HepG2 (cell line): ENCODE results near the gene SOST. TPM values are rescaled to one million over a fixed set of nuclear protein-coding genes. Genes with fewer than 3 reads are reported as not detected.
A peak's percentile ranks its signal among the peaks of the same experiment; 100 is the strongest.

Experiments
- ERF ChIP-seq: IDR thresholded peaks from 2 replicates; pipeline ENCODE4 v1.6.1; 2018; ENCODE audit warnings: missing biosample characterization, missing genetic modification reagents
- ETV5 ChIP-seq: IDR thresholded peaks from 2 replicates; pipeline ENCODE4 v1.6.1; 2018; ENCODE audit warnings: missing biosample characterization, missing genetic modification reagents, inconsistent platforms, borderline replicate concordance
- GPN1 ChIP-seq: sonication (generic); formaldehyde crosslinking; IDR thresholded peaks from 2 replicates; pipeline ENCODE4 v1.5.1; 2020; ENCODE audit warnings: missing genetic modification reagents, borderline replicate concordance
- HNRNPUL1 ChIP-seq: fragments of 200-400 bp; formaldehyde crosslinking; IDR thresholded peaks from 2 replicates; pipeline ENCODE4 v1.6.1; 2017; ENCODE audit warnings: low read depth, mild to moderate bottlenecking, low read length, moderate library complexity
- KDM6A ChIP-seq: IDR thresholded peaks from 2 replicates; pipeline ENCODE4 v1.6.1; 2016; ENCODE audit warnings: low read depth
- KLF16 ChIP-seq, 2 experiments: sonication (generic) in 1 of 2; formaldehyde crosslinking in 1 of 2; IDR thresholded peaks; 2 replicates each; pipeline versions ENCODE4 v1.6.1 to v1.8.0; 2016 to 2023; ENCODE audit warnings: missing genetic modification reagents in 2 of 2, missing compliant biosample characterization in 1 of 2
- NFIC ChIP-seq: IDR thresholded peaks from 2 replicates; pipeline ENCODE4 v1.6.1; 2012; ENCODE audit warnings: mild to moderate bottlenecking, low read length, inconsistent platforms
- RFX1 ChIP-seq: fragments of 450-650 bp; IDR thresholded peaks from 2 replicates; pipeline ENCODE4 v1.6.1; 2017
- SRF ChIP-seq: IDR thresholded peaks from 2 replicates; pipeline ENCODE4 v1.6.1; 2011; ENCODE audit warnings: mild to moderate bottlenecking, low read depth, low read length, moderate library complexity
- SRSF4 ChIP-seq: fragments of 200-400 bp; formaldehyde crosslinking; IDR thresholded peaks from one replicate; pipeline ENCODE4 v1.6.1; 2018; ENCODE audit warnings: mild to moderate bottlenecking, low read depth, low read length, moderate library complexity; ENCODE audit not compliant: poor library complexity, severe bottlenecking
- WIZ ChIP-seq: sonication (generic); formaldehyde crosslinking; IDR thresholded peaks from 2 replicates; pipeline ENCODE4 v1.5.1; 2020; ENCODE audit warnings: mild to moderate bottlenecking, missing genetic modification reagents
- ZKSCAN5 ChIP-seq: sonication (generic); formaldehyde crosslinking; IDR thresholded peaks from 2 replicates; pipeline ENCODE4 v1.5.1; 2020; ENCODE audit warnings: mild to moderate bottlenecking, missing genetic modification reagents
- ZMYM4 ChIP-seq: sonication (generic); formaldehyde crosslinking; IDR thresholded peaks from 2 replicates; pipeline ENCODE4 v1.8.1; 2023; ENCODE audit warnings: mild to moderate bottlenecking, missing genetic modification reagents
- ZNF251 ChIP-seq: sonication (generic); formaldehyde crosslinking; IDR thresholded peaks from 2 replicates; pipeline ENCODE4 v1.9.0; 2021; ENCODE audit warnings: mild to moderate bottlenecking, missing genetic modification reagents
- ZNF543 ChIP-seq: sonication (generic); formaldehyde crosslinking; IDR thresholded peaks from 2 replicates; pipeline ENCODE4 v1.4.0; 2020; ENCODE audit warnings: mild to moderate bottlenecking, missing genetic modification reagents
- ZNF652 ChIP-seq: IDR thresholded peaks from 2 replicates; pipeline ENCODE4 v1.6.1; 2016; ENCODE audit warnings: low read depth, borderline replicate concordance
- ZNF782 ChIP-seq: sonication (generic); formaldehyde crosslinking; IDR thresholded peaks from 2 replicates; pipeline ENCODE4 v1.4.0; 2020; ENCODE audit warnings: missing genetic modification reagents, mild to moderate bottlenecking, borderline replicate concordance
- polyA plus RNA-seq, 8 experiments: library from polyadenylated mRNA; depleted of rRNA in 3 of 8; stranded (reverse) in 7 of 8; unstranded in 1 of 8; fragments of >200 nt; fragmentation: Illumina TruSeq in 4 of 8; extraction: Trizol in 4 of 8; gene quantifications; 2 replicates each; pipeline versions ENCODE4 v1.2.1 to v1.2.3, GENCODE V29; 2011 to 2016; ENCODE audit warnings: low read depth in 4 of 8, missing spikeins in 1 of 8, mixed read lengths in 1 of 8; ENCODE audit not compliant: insufficient read depth in 1 of 8
- total RNA-seq, 5 experiments: library from RNA; depleted of rRNA; stranded (reverse); fragments of >200 nt; fragmentation: Illumina TruSeq; extraction: Trizol; gene quantifications; 2 replicates each; pipeline ENCODE4 v1.2.3, GENCODE V29; 2016; ENCODE audit warnings: low read depth in 1 of 5
- TF ChIP-seq, protein P1 (sequence below): sonication (generic); formaldehyde crosslinking; IDR thresholded peaks from 2 replicates; pipeline ENCODE4 v1.4.0; 2020; ENCODE audit warnings: missing genetic modification reagents; ENCODE audit errors: not compliant biosample characterization
- TF ChIP-seq, protein P2 (sequence below): sonication (generic); formaldehyde crosslinking; IDR thresholded peaks from 2 replicates; pipeline ENCODE4 v1.4.0; 2020; ENCODE audit warnings: missing genetic modification reagents, low read depth, mild to moderate bottlenecking, borderline replicate concordance
- TF ChIP-seq, protein P3 (sequence below): sonication (generic); formaldehyde crosslinking; IDR thresholded peaks from 2 replicates; pipeline ENCODE4 v1.4.0; 2020; ENCODE audit warnings: missing genetic modification reagents
- TF ChIP-seq, protein P4 (sequence below): sonication (generic); formaldehyde crosslinking; IDR thresholded peaks from 2 replicates; pipeline ENCODE4 v1.4.0; 2020; ENCODE audit warnings: missing genetic modification reagents, mild to moderate bottlenecking, borderline replicate concordance
- TF ChIP-seq, protein P5 (sequence below): IDR thresholded peaks from 2 replicates; pipeline ENCODE4 v1.6.1; 2012; ENCODE audit warnings: low read length, improper control_type of control experiment
- TF ChIP-seq, protein P6 (sequence below): sonication (generic); formaldehyde crosslinking; IDR thresholded peaks from 2 replicates; pipeline ENCODE4 v1.5.0; 2020; ENCODE audit warnings: missing genetic modification reagents, mild to moderate bottlenecking, borderline replicate concordance

SOST gene
- total and polyA plus RNA-seq, 2 of the 13 experiments (the other 11 are each of a cell fraction or from before 2014, with no cell fraction given): not detected

DNA sequence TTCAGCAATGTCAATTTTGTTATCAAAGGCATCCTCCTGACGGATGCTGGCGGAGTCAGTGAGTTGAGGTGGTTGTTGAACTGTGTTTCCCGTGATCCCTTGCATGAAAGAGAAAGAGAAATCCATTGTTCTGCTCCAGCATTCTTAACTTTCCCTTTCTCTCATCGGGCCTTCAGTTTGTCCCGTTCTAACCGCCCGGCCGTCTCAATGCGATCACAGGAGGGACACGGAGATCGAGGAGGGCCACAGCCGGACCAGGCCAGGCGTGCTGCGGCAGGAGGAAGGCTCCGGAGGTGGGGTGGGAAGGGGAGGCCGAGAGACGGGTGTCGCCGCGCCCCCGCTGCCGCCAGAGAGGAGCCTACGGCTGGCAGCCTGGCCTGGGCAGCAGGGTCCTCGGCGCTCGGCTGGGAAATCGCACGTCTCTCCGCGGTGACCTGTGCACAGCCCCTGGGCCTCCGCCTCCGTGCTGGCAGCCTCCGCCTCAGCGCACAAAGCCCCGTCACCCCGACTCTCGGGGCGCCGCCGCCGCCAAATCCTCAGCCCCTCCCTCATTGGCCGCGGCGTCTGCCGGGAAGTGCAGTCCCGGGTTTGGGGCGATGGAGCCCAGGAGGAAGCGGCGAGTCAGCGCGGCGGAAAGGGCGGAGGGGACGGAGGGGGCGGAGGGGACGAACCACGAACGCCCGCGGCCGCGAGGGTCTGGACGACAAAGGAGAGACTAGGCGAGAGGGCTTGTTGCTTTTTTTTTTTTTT is 38.1 kb downstream of the SOST start (continued):
- TF ChIP-seq ZNF543 (CRISPR knock-in tag) (peak; percentile 84; the same call in 1 of the 2 replicates), SRF (no peak), GPN1 (no peak), HNRNPUL1 (no peak), KLF16 (CRISPR knock-in tag; IDR thresholded peaks at IDR 0.05) (no peak; a peak in 1 of 4 replicates), KDM6A (no peak), ERF (CRISPR knock-in tag) (no peak), ZNF782 (peak; percentile 85; the same call in 1 of the 2 replicates), ZKSCAN5 (no peak), ETV5 (peak; percentile 9), NFIC (no peak), RFX1 (no peak), ZNF251 (CRISPR knock-in tag) (no peak), ZNF652 (CRISPR knock-in tag) (no peak), ZMYM4 (peak; percentile 57; the same call in 1 of the 2 replicates), SRSF4 (no peak), WIZ (no peak)
- TF ChIP-seq, protein P1, sequence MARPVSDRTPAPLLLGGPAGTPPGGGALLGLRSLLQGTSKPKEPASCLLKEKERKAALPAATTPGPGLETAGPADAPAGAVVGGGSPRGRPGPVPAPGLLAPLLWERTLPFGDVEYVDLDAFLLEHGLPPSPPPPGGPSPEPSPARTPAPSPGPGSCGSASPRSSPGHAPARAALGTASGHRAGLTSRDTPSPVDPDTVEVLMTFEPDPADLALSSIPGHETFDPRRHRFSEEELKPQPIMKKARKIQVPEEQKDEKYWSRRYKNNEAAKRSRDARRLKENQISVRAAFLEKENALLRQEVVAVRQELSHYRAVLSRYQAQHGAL (CRISPR knock-in tag): no peak
- TF ChIP-seq, protein P2, sequence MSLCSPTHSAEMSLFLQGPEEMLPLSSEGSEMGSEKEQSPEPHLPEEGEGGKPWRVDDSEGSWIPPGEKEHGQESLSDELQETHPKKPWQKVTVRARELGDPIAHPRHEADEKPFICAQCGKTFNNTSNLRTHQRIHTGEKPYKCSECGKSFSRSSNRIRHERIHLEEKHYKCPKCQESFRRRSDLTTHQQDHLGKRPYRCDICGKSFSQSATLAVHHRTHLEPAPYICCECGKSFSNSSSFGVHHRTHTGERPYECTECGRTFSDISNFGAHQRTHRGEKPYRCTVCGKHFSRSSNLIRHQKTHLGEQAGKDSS: peak; percentile 53; the same call in 1 of the 2 replicates
- TF ChIP-seq, protein P3, sequence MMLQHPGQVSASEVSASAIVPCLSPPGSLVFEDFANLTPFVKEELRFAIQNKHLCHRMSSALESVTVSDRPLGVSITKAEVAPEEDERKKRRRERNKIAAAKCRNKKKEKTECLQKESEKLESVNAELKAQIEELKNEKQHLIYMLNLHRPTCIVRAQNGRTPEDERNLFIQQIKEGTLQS (CRISPR knock-in tag): no peak
- TF ChIP-seq, protein P4, sequence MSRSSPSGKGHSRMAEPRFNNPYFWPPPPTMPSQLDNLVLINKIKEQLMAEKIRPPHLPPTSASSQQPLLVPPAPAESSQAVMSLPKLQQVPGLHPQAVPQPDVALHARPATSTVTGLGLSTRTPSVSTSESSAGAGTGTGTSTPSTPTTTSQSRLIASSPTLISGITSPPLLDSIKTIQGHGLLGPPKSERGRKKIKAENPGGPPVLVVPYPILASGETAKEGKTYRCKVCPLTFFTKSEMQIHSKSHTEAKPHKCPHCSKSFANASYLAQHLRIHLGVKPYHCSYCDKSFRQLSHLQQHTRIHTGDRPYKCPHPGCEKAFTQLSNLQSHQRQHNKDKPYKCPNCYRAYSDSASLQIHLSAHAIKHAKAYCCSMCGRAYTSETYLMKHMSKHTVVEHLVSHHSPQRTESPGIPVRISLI (CRISPR knock-in tag): peak; percentile 75
- TF ChIP-seq, protein P5, sequence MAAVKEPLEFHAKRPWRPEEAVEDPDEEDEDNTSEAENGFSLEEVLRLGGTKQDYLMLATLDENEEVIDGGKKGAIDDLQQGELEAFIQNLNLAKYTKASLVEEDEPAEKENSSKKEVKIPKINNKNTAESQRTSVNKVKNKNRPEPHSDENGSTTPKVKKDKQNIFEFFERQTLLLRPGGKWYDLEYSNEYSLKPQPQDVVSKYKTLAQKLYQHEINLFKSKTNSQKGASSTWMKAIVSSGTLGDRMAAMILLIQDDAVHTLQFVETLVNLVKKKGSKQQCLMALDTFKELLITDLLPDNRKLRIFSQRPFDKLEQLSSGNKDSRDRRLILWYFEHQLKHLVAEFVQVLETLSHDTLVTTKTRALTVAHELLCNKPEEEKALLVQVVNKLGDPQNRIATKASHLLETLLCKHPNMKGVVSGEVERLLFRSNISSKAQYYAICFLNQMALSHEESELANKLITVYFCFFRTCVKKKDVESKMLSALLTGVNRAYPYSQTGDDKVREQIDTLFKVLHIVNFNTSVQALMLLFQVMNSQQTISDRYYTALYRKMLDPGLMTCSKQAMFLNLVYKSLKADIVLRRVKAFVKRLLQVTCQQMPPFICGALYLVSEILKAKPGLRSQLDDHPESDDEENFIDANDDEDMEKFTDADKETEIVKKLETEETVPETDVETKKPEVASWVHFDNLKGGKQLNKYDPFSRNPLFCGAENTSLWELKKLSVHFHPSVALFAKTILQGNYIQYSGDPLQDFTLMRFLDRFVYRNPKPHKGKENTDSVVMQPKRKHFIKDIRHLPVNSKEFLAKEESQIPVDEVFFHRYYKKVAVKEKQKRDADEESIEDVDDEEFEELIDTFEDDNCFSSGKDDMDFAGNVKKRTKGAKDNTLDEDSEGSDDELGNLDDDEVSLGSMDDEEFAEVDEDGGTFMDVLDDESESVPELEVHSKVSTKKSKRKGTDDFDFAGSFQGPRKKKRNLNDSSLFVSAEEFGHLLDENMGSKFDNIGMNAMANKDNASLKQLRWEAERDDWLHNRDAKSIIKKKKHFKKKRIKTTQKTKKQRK: no peak
- TF ChIP-seq, protein P6, sequence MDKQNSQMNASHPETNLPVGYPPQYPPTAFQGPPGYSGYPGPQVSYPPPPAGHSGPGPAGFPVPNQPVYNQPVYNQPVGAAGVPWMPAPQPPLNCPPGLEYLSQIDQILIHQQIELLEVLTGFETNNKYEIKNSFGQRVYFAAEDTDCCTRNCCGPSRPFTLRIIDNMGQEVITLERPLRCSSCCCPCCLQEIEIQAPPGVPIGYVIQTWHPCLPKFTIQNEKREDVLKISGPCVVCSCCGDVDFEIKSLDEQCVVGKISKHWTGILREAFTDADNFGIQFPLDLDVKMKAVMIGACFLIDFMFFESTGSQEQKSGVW (CRISPR knock-in tag): no peak
